Measurements from ENCODE around the gene TMEM169. TPM values are rescaled to one million over a fixed set of nuclear protein-coding genes. Genes with fewer than 3 reads are reported as not detected.

TMEM169 gene
- total RNA-seq, 2 donors from 2014 or later: not detected

DNA sequence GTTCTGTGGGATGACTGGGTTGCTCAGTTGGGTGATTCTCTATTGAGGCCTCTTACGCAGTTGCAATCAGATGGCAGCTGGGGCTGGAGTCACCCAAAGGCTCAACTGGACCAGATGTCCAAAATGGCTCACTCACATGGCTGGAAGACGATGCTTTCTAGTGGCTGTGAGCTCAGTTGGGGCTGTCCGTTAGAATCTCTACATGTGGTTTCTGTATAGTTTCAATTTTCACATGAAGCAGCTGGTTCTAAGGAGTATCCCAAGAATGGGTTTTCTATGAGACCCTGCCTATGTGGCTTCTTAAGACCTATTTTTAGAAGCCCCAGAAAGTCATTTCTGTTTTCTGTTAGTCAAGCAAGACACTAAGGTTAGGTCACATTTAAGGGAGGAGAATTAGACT is 31.9 kb downstream of the TMEM169 start:
- peaks cover 13 to 41% of the 10 kb centered on the region in 2 donors for H3K4me1 ChIP-seq (ENCODE audit: control insufficient read depth in 1 of 2, low read depth in 2 of 2)
- peaks cover 20% of the 10 kb centered on the region for H3K36me3 ChIP-seq
- DNase-seq (ENCODE audit: low spot score): no peak
- TF ChIP-seq, protein P1, sequence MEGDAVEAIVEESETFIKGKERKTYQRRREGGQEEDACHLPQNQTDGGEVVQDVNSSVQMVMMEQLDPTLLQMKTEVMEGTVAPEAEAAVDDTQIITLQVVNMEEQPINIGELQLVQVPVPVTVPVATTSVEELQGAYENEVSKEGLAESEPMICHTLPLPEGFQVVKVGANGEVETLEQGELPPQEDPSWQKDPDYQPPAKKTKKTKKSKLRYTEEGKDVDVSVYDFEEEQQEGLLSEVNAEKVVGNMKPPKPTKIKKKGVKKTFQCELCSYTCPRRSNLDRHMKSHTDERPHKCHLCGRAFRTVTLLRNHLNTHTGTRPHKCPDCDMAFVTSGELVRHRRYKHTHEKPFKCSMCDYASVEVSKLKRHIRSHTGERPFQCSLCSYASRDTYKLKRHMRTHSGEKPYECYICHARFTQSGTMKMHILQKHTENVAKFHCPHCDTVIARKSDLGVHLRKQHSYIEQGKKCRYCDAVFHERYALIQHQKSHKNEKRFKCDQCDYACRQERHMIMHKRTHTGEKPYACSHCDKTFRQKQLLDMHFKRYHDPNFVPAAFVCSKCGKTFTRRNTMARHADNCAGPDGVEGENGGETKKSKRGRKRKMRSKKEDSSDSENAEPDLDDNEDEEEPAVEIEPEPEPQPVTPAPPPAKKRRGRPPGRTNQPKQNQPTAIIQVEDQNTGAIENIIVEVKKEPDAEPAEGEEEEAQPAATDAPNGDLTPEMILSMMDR (IDR thresholded peaks at IDR 0.05): no peak
- H3K4me3 ChIP-seq: no peak overlapping the region
- H3K9me3 ChIP-seq: no peaks in the 10 kb centered on the region
- no peak for ATAC-seq (ENCODE audit: insufficient number of reproducible peaks, low FRiP score, low read depth)
- H3K27me3 ChIP-seq (replicated peaks; ENCODE audit: insufficient read depth): no peaks in the 10 kb centered on the region
- no peak overlapping the region for H3K27ac ChIP-seq

GRCh38 chr2:216114382-216114713 is 32.6 kb downstream of the TMEM169 start:
- TF ChIP-seq, protein P1 (IDR thresholded peaks at IDR 0.05): no peak
- no peak for ATAC-seq (ENCODE audit: insufficient number of reproducible peaks, low FRiP score, low read depth)
- H3K9me3 ChIP-seq: no peaks in the 10 kb centered on the region
- H3K4me1 ChIP-seq (ENCODE audit: control insufficient read depth in 1 of 2, low read depth in 2 of 2): peaks cover 13 to 39% of the 10 kb centered on the region in 2 donors
- H3K4me3 ChIP-seq: no peak overlapping the region
- H3K27ac ChIP-seq: peak overlapping the region in 1 of 2 donors; percentile 12
- H3K36me3 ChIP-seq: peaks cover 20% of the 10 kb centered on the region
- DNase-seq (ENCODE audit: low spot score): no peak
- no peaks in the 10 kb centered on the region for H3K27me3 ChIP-seq (replicated peaks; ENCODE audit: insufficient read depth)

DNA sequence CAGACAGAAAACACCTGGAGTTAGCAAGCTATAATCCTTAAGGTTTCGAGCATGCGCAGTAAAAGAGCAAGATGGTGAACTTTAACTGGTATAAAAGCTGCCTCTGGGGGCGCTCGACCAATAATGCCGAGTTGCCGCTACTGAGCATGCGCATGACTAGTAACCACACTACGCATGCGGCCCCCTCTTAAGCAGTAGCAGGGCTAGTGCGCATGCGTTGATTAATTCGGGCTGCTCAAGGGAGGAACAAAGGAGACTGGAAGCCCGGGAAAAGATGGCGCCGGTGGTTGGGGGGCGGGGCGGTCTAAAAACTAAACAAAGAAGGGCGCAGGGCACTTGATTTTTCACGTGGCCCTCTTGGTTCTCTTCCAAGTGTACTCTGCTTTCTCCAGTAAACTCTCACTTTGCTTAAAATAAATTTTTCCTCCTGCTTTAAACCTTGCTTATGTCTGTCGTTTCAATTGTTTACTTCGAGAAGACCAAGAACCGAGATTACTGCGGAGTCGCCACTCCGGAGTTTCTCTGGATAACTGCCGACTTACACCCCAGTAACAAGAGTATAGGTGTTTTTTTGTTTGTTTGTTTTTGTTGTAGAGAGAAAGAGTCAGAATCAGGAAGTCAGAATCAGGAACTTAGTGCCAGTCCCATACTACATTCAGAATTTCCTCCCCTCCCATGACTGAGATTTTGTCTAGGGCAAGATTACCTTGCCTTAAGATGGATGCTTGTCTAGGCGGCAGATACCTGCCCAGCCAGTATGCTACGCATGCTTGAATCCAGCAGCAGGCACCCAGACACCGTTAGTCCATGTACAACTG is 33.2 kb downstream of the TMEM169 start:
- Histone ChIP-seq H3K27ac (peak overlapping the region; percentile 72 to 73), H3K27me3 (replicated peaks; ENCODE audit: insufficient read depth) (no peaks in the 10 kb centered on the region), H3K4me3 (peak overlapping the region; percentile 82), H3K9me3 (no peaks in the 10 kb centered on the region), H3K4me1 (ENCODE audit: control insufficient read depth in 1 of 2, low read depth in 2 of 2) (peaks cover 11 to 39% of the 10 kb centered on the region in 2 donors), H3K36me3 (peaks cover 23% of the 10 kb centered on the region)
- ATAC-seq (ENCODE audit: insufficient number of reproducible peaks, low FRiP score, low read depth) (peak; percentile 99), DNase-seq (ENCODE audit: low spot score) (peak; percentile 99)
- TF ChIP-seq, protein P1 (IDR thresholded peaks at IDR 0.05): peak; percentile 78

GRCh38 chr2:216116418-216116817 is 34.7 kb downstream of the TMEM169 start:
- Histone ChIP-seq H3K9me3 (no peaks in the 10 kb centered on the region), H3K27me3 (replicated peaks; ENCODE audit: insufficient read depth) (no peaks in the 10 kb centered on the region), H3K4me3 (no peak overlapping the region), H3K27ac (no peak overlapping the region), H3K4me1 (ENCODE audit: control insufficient read depth in 1 of 2, low read depth in 2 of 2) (peaks cover 6 to 24% of the 10 kb centered on the region in 2 donors), H3K36me3 (peaks cover 33% of the 10 kb centered on the region)
- ATAC-seq (ENCODE audit: insufficient number of reproducible peaks, low FRiP score, low read depth) (no peak), DNase-seq (ENCODE audit: low spot score) (no peak)
- TF ChIP-seq, protein P1 (IDR thresholded peaks at IDR 0.05): no peak

DNA sequence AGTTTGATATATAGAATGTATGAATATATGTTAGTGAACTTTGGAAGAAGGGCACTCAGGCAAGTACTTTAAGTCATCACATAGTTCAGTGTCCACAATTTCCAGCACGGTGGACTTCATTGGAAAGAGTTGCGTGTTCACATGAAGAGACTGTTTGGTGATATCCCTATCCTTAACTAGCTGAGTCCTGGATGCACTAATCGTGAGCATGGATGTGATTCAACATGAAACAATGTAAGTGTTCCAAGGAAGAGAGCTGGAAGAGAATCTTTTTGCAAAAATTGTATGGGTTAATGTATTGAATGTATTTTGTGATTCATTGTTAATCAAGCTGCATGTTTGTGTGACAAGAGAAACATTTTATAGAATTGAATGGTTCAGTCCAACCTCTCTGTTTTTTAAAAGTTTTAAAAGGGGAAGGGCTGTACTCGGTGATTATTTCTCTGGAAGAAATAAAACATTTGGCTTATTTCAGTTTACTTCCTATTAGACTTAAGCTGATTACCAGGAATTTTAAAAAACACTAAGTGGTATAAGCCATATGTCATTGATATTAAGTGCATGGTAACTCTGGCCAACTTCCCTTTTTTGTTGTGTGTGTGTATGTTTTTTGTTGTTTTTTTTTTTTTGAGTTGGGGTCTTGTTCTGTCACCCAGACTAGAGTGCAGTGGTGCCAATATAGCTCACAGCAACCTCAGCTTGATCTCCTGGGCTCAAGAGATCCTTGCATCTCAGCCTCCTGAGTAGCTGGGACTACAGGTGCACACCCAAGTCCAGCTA is 36.0 kb downstream of the TMEM169 start:
- TF ChIP-seq, protein P1 (IDR thresholded peaks at IDR 0.05): no peak
- no peak for DNase-seq (ENCODE audit: low spot score)
- Histone ChIP-seq H3K27me3 (replicated peaks; ENCODE audit: insufficient read depth) (no peaks in the 10 kb centered on the region), H3K4me1 (ENCODE audit: control insufficient read depth in 1 of 2, low read depth in 2 of 2) (peaks cover 6 to 15% of the 10 kb centered on the region in 2 donors), H3K4me3 (no peak overlapping the region), H3K36me3 (peaks cover 36% of the 10 kb centered on the region), H3K27ac (no peak overlapping the region), H3K9me3 (no peaks in the 10 kb centered on the region)
- no peak for ATAC-seq (ENCODE audit: insufficient number of reproducible peaks, low FRiP score, low read depth)
